Transverse colon (tissue), 3 donors: ENCODE measurements around the gene RHBDL2.

Experiments
- EP300 ChIP-seq: sonication (generic); formaldehyde crosslinking; IDR thresholded peaks from one replicate; pipeline ENCODE4 v1.6.1; 2017; ENCODE audit warnings: antibody characterized with exemption, low read depth
- TF ChIP-seq, protein P1 (sequence below), 5 experiments: fragments of 200-600 bp in 3 of 5; fragments of 450-650 bp in 2 of 5; sonication (generic) in 3 of 5; IDR thresholded peaks; 1 replicate in 2 of 5; 2 replicates in 3 of 5; pipeline ENCODE4 v1.5.1; 2016 to 2017; ENCODE audit warnings: antibody characterized with exemption in 5 of 5, inconsistent platforms in 3 of 5, mild to moderate bottlenecking in 2 of 5, moderate library complexity in 1 of 5

- TF ChIP-seq, protein P1, sequence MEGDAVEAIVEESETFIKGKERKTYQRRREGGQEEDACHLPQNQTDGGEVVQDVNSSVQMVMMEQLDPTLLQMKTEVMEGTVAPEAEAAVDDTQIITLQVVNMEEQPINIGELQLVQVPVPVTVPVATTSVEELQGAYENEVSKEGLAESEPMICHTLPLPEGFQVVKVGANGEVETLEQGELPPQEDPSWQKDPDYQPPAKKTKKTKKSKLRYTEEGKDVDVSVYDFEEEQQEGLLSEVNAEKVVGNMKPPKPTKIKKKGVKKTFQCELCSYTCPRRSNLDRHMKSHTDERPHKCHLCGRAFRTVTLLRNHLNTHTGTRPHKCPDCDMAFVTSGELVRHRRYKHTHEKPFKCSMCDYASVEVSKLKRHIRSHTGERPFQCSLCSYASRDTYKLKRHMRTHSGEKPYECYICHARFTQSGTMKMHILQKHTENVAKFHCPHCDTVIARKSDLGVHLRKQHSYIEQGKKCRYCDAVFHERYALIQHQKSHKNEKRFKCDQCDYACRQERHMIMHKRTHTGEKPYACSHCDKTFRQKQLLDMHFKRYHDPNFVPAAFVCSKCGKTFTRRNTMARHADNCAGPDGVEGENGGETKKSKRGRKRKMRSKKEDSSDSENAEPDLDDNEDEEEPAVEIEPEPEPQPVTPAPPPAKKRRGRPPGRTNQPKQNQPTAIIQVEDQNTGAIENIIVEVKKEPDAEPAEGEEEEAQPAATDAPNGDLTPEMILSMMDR (IDR thresholded peaks at IDR 0.05), result no peak
- TF ChIP-seq EP300, result no peak
These were observed 12.2 kb downstream of the RHBDL2 start for GRCh38 chr1:38929476-38929875.
